ENCODE measurements around the gene ORAI3. TPM values are rescaled to one million over a fixed set of nuclear protein-coding genes. Genes with fewer than 3 reads are reported as not detected.

Gene ORAI3
- total and polyA plus RNA-seq, 2 of the 13 experiments (the other 11 are each of a cell fraction or from before 2014, with no cell fraction given), result 11.4 to 32.0 TPM

DNA sequence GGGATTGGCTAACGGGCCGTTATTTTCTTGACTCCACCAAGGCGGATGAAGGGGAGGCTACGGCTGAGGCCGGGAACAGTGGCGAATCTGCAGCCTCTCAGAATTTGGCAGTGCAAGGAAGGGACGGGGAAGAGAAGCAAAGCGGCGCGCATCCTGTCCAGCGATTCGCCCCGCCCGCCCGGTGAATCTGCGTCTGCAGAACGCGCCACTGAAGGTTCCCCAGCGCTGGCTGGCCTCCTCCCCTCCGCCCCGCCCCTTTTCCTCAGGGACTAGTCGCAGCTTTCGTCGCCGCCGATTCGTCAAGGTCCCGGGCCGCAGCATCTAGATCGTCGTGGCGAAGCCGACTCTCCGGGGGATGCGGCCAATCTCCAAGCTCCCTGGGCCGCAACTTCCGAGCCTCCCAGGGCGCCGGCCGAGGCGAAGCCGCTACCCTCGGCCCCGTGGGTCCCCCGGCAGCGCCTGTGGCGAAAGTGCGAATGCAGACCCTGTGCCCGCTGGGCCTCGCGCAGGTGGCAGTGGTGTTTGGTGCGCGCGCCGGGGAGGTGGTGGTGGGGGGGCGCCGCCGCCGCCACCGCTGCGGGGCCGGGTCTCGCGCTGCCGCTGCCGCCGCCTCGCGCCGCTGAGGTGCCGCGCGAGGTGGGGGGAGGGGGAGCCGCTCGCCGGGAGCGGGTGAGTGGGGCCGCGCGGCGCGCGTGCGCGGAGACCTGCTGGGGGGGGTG, 8.7 kb downstream of the ORAI3 start, which contains the start of gene SETD1A (continued):
- TF ChIP-seq, protein P1, sequence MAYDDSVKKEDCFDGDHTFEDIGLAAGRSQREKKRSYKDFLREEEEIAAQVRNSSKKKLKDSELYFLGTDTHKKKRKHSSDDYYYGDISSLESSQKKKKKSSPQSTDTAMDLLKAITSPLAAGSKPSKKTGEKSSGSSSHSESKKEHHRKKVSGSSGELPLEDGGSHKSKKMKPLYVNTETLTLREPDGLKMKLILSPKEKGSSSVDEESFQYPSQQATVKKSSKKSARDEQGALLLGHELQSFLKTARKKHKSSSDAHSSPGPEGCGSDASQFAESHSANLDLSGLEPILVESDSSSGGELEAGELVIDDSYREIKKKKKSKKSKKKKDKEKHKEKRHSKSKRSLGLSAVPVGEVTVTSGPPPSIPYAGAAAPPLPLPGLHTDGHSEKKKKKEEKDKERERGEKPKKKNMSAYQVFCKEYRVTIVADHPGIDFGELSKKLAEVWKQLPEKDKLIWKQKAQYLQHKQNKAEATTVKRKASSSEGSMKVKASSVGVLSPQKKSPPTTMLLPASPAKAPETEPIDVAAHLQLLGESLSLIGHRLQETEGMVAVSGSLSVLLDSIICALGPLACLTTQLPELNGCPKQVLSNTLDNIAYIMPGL (CRISPR knock-in tag; IDR thresholded peaks at IDR 0.05; ENCODE audit: borderline replicate concordance in 1 of 2, low read depth in 1 of 2), result peak; percentile 74 to 84
- TF ChIP-seq SSRP1 (CRISPR knock-in tag; IDR thresholded peaks at IDR 0.05), result no peak; the same call in 1 of the 2 replicates
- TF ChIP-seq ZNF883 (CRISPR knock-in tag; IDR thresholded peaks at IDR 0.05; ENCODE audit: not compliant biosample characterization), result peak; percentile 78
- 0 out of 2 replicates have a peak, but pooled peaks have one; percentile 61 for TF ChIP-seq ZFP62 (CRISPR knock-in tag; IDR thresholded peaks at IDR 0.05)
- TF ChIP-seq SRF (IDR thresholded peaks at IDR 0.05; ENCODE audit: low read depth, low read length), result no peak; the same call in 1 of the 2 replicates
- TF ChIP-seq, protein P2, sequence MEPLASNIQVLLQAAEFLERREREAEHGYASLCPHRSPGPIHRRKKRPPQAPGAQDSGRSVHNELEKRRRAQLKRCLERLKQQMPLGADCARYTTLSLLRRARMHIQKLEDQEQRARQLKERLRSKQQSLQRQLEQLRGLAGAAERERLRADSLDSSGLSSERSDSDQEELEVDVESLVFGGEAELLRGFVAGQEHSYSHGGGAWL (CRISPR knock-in tag; IDR thresholded peaks at IDR 0.05), result peak; percentile 25; the same call in 1 of the 2 replicates
- TF ChIP-seq, protein P3, sequence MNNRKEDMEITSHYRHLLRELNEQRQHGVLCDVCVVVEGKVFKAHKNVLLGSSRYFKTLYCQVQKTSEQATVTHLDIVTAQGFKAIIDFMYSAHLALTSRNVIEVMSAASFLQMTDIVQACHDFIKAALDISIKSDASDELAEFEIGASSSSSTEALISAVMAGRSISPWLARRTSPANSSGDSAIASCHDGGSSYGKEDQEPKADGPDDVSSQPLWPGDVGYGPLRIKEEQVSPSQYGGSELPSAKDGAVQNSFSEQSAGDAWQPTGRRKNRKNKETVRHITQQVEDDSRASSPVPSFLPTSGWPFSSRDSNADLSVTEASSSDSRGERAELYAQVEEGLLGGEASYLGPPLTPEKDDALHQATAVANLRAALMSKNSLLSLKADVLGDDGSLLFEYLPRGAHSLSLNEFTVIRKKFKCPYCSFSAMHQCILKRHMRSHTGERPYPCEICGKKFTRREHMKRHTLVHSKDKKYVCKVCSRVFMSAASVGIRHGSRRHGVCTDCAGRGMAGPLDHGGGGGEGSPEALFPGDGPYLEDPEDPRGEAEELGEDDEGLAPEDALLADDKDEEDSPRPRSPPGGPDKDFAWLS (CRISPR knock-in tag; IDR thresholded peaks at IDR 0.05; ENCODE audit: borderline replicate concordance), result no peak
- peak; percentile 75; the same call in 1 of the 2 replicates for TF ChIP-seq KDM5B (CRISPR knock-in tag; IDR thresholded peaks at IDR 0.05; ENCODE audit: borderline replicate concordance)
- TF ChIP-seq, protein P4, sequence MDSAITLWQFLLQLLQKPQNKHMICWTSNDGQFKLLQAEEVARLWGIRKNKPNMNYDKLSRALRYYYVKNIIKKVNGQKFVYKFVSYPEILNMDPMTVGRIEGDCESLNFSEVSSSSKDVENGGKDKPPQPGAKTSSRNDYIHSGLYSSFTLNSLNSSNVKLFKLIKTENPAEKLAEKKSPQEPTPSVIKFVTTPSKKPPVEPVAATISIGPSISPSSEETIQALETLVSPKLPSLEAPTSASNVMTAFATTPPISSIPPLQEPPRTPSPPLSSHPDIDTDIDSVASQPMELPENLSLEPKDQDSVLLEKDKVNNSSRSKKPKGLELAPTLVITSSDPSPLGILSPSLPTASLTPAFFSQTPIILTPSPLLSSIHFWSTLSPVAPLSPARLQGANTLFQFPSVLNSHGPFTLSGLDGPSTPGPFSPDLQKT (CRISPR knock-in tag; IDR thresholded peaks at IDR 0.05; ENCODE audit: borderline replicate concordance), result no peak
- peak; percentile 12; the same call in 1 of the 2 replicates for TF ChIP-seq ZNF670 (CRISPR knock-in tag; IDR thresholded peaks at IDR 0.05; ENCODE audit: borderline replicate concordance)
- peak; percentile 78; the same call in 1 of the 2 replicates for TF ChIP-seq BORCS8-MEF2B (CRISPR knock-in tag; IDR thresholded peaks at IDR 0.05)
- 0 out of 2 replicates have a peak, but pooled peaks have one; percentile 26 for TF ChIP-seq SATB2 (CRISPR knock-in tag; IDR thresholded peaks at IDR 0.05)
- TF ChIP-seq GATAD2A (CRISPR knock-in tag; IDR thresholded peaks at IDR 0.05), result no peak
- 0 out of 2 replicates have a peak, but pooled peaks have one; percentile 19 for TF ChIP-seq ZNF33B (CRISPR knock-in tag; IDR thresholded peaks at IDR 0.05)
- TF ChIP-seq, protein P5, sequence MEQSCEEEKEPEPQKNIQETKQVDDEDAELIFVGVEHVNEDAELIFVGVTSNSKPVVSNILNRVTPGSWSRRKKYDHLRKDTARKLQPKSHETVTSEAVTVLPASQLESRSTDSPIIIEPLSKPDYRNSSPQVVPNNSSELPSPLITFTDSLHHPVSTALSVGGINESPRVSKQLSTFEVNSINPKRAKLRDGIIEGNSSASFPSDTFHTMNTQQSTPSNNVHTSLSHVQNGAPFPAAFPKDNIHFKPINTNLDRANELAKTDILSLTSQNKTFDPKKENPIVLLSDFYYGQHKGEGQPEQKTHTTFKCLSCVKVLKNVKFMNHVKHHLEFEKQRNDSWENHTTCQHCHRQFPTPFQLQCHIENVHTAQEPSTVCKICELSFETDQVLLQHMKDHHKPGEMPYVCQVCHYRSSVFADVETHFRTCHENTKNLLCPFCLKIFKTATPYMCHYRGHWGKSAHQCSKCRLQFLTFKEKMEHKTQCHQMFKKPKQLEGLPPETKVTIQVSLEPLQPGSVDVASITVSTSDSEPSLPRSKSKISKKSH (CRISPR knock-in tag; IDR thresholded peaks at IDR 0.05; ENCODE audit: borderline replicate concordance), result no peak
- TF ChIP-seq CBFB (CRISPR knock-in tag; IDR thresholded peaks at IDR 0.05), result peak; percentile 77; the same call in 1 of the 2 replicates
- TF ChIP-seq ZNF619 (CRISPR knock-in tag; IDR thresholded peaks at IDR 0.05), result 0 out of 2 replicates have a peak, but pooled peaks have one; percentile 78
- TF ChIP-seq ZNF652 (CRISPR knock-in tag; IDR thresholded peaks at IDR 0.05; ENCODE audit: borderline replicate concordance, low read depth), result no peak
- peak; percentile 46; the same call in 1 of the 2 replicates for TF ChIP-seq YEATS4 (CRISPR knock-in tag; IDR thresholded peaks at IDR 0.05; ENCODE audit: borderline replicate concordance)
- no peak; the same call in 1 of the 2 replicates for TF ChIP-seq ZMAT3 (CRISPR knock-in tag; conservative IDR thresholded peaks at IDR 0.05)
- TF ChIP-seq ZFAT (CRISPR knock-in tag; conservative IDR thresholded peaks at IDR 0.05), result peak; percentile 99
- TF ChIP-seq ZNF792 (CRISPR knock-in tag; IDR thresholded peaks at IDR 0.05), result peak; percentile 49
